OCI-M2 (cell line): Measurements from ENCODE around the gene TYR.
"Not testable (repeated sequence)": the region's sequence is repeated elsewhere in the genome, so short reads cannot be mapped to it uniquely, and the experiment has no call there.

ENCODE experiments used
- DNase-seq: peaks from one replicate; lab custom pipeline; 2025; ENCODE audit not compliant: unreplicated experiment; lab: John Stamatoyannopoulos, UW

TYR gene

DNA sequence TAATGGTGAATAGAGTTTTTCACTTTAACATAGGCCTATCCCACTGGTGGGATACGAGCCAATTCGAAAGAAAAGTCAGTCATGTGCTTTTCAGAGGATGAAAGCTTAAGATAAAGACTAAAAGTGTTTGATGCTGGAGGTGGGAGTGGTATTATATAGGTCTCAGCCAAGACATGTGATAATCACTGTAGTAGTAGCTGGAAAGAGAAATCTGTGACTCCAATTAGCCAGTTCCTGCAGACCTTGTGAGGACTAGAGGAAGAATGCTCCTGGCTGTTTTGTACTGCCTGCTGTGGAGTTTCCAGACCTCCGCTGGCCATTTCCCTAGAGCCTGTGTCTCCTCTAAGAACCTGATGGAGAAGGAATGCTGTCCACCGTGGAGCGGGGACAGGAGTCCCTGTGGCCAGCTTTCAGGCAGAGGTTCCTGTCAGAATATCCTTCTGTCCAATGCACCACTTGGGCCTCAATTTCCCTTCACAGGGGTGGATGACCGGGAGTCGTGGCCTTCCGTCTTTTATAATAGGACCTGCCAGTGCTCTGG lies at the start of gene TYR:
TSS of gene TYR (plus strand) at position 185 of the 541 bp plus-strand sequence. CDS start at position 264, 79 bp downstream.
- DNase-seq = no peak

DNA sequence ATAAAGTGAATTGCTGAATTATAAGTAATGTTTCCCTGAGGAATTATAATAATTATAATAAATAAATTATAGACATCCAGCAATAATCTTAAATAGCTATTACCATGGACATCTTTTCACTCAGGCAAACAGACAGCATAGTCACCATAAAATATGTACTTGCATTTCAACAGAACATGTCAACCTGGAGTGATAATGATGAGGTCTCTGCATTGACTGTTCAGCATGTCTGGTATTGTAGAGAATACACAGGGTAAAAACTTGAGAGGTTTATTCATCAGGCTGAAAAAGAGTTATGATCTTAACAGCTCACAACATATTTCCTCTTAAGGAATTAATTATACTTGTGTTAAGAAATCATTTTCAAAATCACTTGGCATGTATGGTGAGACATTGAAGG lies 41.1 kb upstream of the TYR start:
- DNase-seq = no peak

DNA sequence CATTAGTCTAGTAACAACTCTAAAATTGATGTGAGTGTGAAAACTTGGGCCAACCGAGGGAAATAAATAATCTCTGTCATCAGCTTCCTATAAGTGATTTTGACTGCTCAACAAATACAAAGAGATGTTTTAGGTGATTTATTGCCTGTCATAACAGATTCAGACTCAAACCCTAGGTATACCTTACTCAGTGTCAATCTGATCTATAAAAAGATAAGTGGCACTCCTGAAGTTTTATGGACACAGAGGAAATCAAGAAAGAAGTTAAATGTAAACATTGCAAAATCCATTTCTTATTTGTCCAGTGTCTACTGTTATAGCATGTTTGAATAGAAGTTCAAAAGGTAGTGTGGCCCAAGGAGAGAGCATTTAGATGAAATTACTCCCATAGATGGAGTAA lies 30.4 kb upstream of the TYR start:
- no peak for DNase-seq

DNA sequence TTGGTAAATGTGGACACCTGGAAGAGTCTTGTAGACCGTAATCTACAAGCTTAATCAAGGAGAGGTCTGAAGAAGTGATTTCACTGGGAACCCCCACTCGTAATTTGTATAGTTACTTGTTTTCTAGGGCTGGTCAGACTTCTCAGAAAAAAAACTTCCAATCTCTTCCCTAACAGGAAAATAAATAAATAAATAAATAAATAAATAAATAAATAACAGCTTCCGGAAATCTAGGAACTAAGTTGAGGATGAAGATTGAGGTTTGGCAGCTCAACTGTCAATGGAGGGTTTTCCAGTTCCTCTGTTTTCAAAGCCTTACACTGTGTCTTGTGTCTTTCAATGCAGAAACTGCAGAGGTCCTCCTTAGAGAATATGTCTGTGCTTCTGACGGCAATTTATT lies 17.7 kb upstream of the TYR start:
- DNase-seq = no peak

- no peak for DNase-seq
These were observed 15.7 kb upstream of the TYR start for GRCh38 chr11:89161949-89162348.

DNA sequence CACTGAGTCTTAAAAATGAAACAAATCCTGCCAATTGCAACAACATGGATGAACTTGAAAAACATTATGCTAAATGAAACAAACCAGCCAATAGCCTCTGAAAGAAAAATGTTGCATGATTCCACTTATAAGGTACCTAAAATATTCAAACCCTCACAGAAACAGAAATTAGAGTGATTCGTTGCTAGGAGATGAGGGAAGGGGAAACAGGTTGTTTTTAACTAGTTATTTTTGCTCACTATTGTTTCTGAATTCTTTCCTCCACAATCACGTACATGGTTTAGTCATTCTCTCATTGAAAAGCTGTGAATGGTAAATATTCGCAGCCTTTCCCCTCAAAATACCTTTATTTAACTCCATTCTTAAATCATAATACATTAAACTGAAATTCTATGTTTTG lies 14.0 kb upstream of the TYR start:
- no peak for DNase-seq

DNA sequence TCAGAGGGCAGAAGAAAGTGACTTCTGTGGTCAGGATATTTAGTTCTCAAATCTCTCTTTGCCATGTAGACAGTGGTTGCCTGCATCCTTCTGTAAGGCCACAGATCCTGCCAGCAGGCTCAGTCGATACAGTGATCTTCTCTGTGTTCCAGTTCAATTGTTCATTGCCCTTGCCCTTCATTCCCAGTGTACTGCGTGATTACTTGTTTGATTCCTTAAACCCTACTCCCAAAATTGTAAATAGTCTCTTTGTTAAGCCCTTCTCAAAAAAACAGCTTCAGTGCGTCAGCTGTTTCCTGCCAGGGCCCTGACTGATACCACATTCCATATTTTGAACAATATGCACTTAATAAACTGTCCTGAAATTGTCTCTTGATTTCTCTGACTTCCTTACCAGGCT lies 9.3 kb upstream of the TYR start:
- no peak for DNase-seq

DNA sequence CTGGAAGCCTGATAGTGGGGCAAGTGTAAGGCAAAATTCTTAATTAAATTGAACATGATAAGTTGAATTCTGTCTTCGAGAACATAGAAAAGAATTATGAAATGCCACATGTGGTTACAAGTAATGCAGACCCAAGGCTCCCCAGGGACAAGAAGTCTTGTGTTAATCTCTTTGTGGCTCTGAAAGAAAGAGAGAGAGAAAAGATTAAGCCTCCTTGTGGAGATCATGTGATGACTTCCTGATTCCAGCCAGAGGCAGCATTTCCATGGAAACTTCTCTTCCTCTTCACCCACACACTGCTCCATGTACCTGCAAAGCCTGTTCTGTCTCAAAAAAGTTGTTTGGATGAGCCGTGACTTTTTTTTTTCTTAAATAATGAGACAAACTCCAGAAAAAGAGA lies 1.9 kb upstream of the TYR start:
- no peak for DNase-seq

DNA sequence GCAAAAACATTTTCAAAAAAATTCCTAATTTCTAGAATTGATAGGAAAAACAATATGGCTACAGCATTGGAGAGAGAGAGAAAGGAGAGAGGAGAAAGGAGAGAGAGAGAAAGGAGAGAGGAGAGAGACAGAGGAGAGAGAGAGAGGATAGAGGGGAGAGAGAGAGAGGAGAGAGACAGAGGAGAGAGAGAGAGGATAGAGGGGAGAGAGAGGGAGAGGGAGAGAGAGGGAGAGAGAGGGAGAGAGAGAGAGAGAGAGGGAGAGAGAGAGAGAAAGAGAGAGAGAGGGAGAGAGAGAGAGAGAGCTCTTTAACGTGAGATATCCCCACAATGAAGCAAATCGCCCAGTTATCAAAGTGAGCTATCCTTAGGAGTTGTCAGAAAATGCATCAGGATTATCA lies 737 bp upstream of the TYR start:
- DNase-seq = no peak

DNA sequence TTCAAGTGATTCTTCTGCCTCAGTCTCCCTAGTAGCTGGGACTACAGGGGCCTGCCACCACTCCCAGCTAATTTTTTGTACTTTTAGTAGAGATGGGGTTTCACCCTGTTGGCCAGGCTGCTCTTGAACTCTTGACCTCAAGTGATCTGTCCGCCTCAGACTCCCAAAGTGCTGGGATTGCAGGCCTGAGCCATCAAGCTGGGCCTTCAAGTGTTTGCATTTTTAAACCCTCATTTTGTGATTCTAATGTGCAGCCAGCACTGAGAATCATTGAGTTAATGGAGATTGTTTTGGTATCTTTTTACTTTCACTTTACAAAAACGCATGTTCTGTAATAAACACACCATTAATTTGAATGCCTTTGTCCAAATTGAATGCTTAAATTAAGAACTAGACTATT lies 3.4 kb downstream of the TYR start:
- DNase-seq = no peak

DNA sequence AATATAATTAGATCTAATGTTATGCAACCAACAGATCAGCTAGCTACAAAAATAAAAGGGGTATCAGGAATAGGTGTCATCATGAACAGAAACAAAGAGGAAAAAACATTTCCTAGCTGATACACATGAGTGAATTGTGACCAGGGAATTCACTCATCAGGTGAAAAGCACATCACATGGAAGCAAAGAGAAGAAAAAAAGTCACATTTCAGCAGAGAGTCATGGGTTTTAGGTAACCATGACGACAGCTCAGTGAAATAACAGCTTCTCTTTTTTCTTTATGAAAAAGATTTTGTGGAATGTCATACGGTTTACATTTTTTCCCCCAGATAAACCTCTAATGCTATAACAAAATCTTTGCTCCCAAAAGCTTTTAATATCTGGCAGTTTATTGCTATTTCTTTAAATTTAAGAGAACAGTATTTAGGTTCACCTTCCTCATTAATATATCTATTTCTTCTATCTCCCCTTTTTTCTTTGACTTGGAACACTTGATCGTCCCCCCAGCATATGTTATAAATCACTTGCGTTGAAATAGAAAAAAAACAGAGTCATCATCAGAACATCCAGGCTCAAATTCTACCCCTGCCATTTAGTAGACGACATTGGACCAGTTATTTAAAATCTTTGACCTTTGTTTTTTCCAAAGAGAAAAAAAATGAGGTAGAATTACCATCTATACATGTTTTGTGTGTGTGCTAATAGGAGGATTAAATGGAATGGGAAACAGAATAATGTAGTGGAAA lies 5.3 kb downstream of the TYR start:
- no peak for DNase-seq

DNA sequence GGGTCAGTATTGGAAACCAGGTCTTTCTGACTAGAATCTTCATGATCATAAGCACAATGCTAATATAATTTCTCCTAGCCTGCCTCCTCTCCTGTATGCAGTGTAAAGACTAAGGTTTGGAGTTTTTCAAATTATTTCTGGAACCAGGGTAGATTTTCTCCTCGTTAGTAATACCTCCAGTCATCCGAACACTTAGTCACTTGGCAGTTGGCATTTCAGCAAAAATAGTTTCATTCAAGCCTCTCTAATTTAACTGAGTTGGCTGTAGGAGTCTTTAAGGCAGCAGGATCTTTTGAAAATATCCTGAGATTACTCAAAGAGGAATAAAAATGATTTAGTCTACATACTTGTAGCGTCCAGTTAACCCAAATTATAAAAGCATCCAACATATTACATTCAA lies 6.3 kb downstream of the TYR start:
- no peak for DNase-seq

DNA sequence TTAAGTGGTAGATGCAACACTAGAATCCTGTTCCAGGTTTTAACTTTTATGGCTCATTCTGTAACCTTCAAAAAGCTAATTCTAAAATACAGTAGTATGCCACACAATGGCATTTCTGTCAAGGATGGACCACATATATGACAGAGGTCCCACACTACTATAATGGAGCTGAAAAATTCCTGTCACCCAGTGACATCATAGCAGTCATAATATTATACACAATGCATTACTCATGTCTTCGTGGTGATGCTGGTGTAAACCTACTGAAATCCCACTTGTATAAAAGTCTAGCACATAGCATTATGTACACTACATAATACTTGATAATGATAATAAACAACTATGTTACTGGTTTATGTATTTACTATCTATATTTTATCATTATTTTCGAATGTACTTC lies 12.1 kb downstream of the TYR start:
- DNase-seq = no peak

DNA sequence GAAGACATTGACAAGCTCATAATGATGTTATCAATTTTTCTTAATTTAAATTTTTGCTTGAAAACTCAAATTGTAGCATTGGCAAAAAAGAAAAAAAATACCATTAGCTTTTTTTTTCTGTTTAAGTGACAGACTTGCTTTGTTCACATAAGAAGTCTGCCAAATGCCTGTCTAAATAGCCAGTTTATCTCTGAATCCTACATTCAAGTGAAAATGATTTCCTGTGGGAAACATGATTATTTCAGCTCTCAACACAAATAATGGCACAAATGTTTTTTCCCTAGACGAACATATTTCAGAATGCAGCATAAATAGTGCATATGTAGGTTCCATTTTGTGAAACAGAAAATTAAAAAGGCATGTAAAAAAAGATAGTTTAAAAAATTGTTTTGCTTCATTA lies 23.5 kb downstream of the TYR start:
- DNase-seq = no peak

DNA sequence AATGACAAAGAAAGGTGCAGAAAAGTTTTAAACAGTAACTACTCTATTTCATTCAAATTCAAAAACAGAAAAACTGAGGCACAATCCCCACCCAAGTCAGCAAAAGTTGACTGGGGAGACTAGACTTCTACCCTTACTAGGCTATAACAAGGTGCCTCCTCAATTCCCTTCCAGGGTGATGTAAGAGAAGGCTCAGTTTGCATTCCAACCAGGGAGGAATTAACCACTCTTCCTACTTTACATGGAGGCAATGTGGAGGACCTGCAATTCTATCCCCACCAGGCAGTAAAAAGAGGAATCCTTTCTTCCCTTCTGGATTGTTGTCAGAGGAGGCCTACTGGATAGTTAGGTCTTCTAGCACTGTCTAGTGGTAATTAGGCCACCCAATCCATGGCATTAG lies 26.1 kb downstream of the TYR start:
- DNase-seq = no peak

- no peak for DNase-seq
These were observed 27.7 kb downstream of the TYR start for GRCh38 chr11:89205378-89205777.

DNA sequence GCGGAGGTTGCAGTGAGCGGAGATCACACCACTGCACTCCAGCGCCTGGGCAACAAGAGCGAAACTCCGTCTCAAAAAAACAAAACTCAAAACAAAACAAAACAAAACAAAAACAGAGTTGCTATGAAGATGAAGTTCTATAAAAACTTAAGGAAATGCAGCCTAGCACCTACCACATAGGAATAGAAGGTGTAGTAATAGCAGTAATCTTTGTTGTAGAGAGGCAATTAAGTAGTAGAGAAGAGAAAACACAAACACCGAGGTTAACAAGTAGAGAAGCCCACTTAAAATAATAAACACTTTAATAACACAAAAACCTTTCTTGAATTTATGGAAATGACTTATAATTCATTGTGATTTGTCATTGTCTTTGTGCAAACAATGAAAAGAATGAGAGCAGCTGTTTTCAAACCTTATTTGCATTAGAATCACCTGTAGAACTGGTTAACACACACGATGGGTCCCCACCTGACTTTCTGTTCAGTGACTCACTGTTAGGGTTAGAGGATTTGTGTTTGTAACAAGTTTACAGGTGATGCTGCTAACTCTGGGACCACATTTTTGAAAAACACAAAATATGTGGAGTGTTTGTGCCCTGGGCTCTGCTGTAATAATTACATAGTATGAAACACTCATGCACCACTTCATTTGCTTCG lies 43.1 kb downstream of the TYR start:
- DNase-seq = no peak

DNA sequence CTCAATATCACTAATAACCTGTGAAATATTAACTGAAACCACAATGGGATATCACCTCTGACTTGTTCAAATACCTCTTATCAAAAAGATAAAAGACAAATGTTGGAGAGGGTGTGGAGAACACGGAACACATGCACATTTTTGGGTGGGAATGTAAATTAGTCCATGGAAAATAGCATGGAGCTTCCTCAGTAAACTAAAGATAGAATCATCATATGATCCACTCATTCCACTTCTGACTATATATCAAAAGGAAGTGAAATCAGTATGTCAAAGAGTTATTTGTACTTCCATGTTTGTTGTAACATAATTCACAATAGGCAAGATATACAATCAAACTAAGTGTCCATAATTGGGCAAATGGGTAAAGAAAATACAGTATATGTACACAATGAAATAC lies 57.4 kb downstream of the TYR start:
- no peak for DNase-seq

GRCh38 chr11:89235976-89236375 lies 58.3 kb downstream of the TYR start:
- no peak for DNase-seq

DNA sequence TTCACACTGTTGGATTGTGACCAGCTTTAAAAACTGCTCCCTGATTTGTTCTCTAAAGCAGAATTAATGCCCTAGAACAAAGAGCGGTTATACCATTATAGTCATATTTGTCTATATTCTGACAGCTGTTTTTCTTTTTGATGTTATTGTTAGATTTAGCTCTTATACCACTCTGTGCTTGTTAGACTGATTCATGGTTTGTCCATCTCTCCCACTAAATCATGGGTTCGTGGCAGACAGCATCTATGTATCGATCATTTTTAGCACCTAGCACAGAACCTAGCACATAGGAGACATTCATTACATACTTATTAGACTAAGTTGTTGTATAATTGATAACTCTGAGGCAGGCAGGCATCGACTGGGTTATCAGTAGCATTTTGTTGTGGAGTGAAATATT lies 69.3 kb downstream of the TYR start:
- not testable (repeated sequence) for DNase-seq

GRCh38 chr11:89249196-89249595 lies 71.5 kb downstream of the TYR start:
- DNase-seq = no peak

DNA sequence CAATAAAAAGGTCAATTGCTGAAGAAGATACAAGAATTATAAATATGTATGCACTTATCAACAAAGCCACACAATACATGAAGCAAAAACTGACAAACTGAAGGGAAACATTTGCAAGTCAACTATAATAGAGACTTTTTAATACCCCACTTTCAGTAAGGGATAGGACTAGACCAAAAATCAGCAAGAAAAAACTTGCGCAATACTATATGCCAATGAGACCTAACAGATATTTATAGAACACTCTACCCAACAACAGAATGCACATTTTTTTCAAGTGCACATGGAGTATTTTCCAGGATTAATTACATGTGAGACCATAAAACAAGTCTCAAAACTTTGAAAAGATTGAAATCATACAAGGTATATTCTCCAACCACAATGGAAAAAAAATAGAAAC lies 83.8 kb downstream of the TYR start:
- not testable (repeated sequence) for DNase-seq
